ENCODE measurements around the gene MIF. TPM values are rescaled to one million over a fixed set of nuclear protein-coding genes. Genes with fewer than 3 reads are reported as not detected.

Gene MIF
- total RNA-seq, 1 experiment from 2014 or later: 1,011 TPM

Other genes with a start within 250 kb of the MIF start
- not detected in 2 replicates for gene RGL4, start 203.4 kb upstream of the MIF start, total RNA-seq (2014; rRNA removed; shearing (Covaris generic); ENCODE audit: low replicate concordance)
- 2.4 and 3.9 TPM in 2 replicates for gene ZNF70, start 143.3 kb upstream of the MIF start, total RNA-seq (2014; rRNA removed; shearing (Covaris generic); ENCODE audit: low replicate concordance)
- gene VPREB3, start 140.0 kb upstream of the MIF start, total RNA-seq (2014; rRNA removed; shearing (Covaris generic); ENCODE audit: low replicate concordance): not detected in 2 replicates
- gene C22orf15, start 131.4 kb upstream of the MIF start, total RNA-seq (2014; rRNA removed; shearing (Covaris generic); ENCODE audit: low replicate concordance): 0.30 TPM in 1 of 2 replicates, not detected in the other
- 0.26 TPM in 1 of 2 replicates, not detected in the other for gene CHCHD10, start 126.4 kb upstream of the MIF start, total RNA-seq (2014; rRNA removed; shearing (Covaris generic); ENCODE audit: low replicate concordance)
- 2.0 and 4.9 TPM in 2 replicates for gene MMP11, start 121.5 kb upstream of the MIF start, total RNA-seq (2014; rRNA removed; shearing (Covaris generic); ENCODE audit: low replicate concordance)
- 70.8 and 109 TPM in 2 replicates for gene SMARCB1, start 107.4 kb upstream of the MIF start, total RNA-seq (2014; rRNA removed; shearing (Covaris generic); ENCODE audit: low replicate concordance)
- gene DERL3, start 55.4 kb upstream of the MIF start, total RNA-seq (2014; rRNA removed; shearing (Covaris generic); ENCODE audit: low replicate concordance): 0.42 and 0.72 TPM in 2 replicates
- 0.27 and 0.30 TPM in 2 replicates for gene SLC2A11, start 36.5 kb upstream of the MIF start, total RNA-seq (2014; rRNA removed; shearing (Covaris generic); ENCODE audit: low replicate concordance)
- 23.8 and 23.9 TPM in 2 replicates for gene GSTT2B, start 66.8 kb downstream of the MIF start, total RNA-seq (2014; rRNA removed; shearing (Covaris generic); ENCODE audit: low replicate concordance)
- gene DDTL, start 72.5 kb downstream of the MIF start, total RNA-seq (2014; rRNA removed; shearing (Covaris generic); ENCODE audit: low replicate concordance): 4.7 and 6.6 TPM in 2 replicates
- gene DDT, start 80.1 kb downstream of the MIF start, total RNA-seq (2014; rRNA removed; shearing (Covaris generic); ENCODE audit: low replicate concordance): 64.9 and 160 TPM in 2 replicates
- gene GSTT2, start 85.8 kb downstream of the MIF start, total RNA-seq (2014; rRNA removed; shearing (Covaris generic); ENCODE audit: low replicate concordance): 0.30 and 1.6 TPM in 2 replicates
- not detected in 2 replicates for gene GSTT4, start 111.1 kb downstream of the MIF start, total RNA-seq (2014; rRNA removed; shearing (Covaris generic); ENCODE audit: low replicate concordance)
- gene CABIN1, start 116.9 kb downstream of the MIF start, total RNA-seq (2014; rRNA removed; shearing (Covaris generic); ENCODE audit: low replicate concordance): 16.3 and 25.1 TPM in 2 replicates

All from MG63 (cell line).